LoVo (cell line): ENCODE data around the gene KIAA0930.

ENCODE experiments used
- DNase-seq: peaks from one replicate; pipeline ENCODE4 v3.0.0-alpha.2; 2016; ENCODE audit warnings: low spot score

The KIAA0930 gene

DNA sequence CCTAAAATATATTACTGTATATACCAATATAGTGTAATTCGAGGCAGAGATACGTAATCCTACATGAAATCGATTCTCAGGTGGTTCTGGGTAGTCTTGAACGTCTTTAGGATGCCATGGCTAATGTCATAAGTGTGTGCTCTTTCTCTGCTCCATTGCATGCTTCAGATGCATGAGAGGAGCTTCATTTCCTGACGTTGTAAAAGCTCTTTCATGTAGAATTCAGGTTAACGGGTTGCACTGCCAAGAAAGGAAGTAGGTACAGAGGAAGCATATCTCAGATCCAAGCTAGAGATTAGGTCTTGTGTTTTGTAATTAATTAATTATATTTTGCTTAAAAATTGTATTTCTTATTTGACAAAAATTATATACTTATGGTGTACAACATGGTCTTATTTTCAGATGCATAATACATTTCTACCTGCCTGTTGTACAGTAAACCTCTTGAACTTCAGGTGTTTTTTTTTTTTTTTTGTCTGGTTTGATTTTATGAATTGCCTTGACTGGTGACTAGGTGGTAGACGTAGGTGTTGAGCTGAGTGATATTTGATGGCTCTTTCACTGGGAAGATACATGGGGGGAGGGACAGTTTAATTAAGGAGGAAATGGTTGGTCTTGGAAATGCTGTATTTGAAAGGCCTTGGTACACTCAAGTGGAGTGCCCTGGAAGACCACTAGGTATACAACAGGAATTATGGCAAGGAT is 67.7 kb downstream of the KIAA0930 start:
- no peak for DNase-seq

DNA sequence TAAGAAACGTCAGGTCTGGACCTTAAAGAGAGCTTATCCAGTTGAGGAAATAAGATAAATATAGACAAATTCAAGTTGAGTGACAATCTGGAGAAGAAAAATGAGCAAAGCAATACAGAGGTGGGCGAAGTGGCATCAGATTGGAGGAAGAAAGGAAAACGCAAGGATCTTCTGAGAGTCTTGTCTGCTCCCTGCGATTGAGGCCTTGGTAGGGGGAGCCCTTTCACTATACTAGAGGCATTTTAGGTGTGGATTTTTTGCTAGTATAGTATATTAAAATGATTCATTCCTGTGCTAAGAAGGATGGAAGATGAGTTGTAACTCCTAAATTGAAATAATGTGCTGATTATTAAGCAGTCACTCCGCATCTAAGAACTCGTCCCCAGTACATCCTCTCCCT is 68.9 kb downstream of the KIAA0930 start:
- DNase-seq, result no peak

DNA sequence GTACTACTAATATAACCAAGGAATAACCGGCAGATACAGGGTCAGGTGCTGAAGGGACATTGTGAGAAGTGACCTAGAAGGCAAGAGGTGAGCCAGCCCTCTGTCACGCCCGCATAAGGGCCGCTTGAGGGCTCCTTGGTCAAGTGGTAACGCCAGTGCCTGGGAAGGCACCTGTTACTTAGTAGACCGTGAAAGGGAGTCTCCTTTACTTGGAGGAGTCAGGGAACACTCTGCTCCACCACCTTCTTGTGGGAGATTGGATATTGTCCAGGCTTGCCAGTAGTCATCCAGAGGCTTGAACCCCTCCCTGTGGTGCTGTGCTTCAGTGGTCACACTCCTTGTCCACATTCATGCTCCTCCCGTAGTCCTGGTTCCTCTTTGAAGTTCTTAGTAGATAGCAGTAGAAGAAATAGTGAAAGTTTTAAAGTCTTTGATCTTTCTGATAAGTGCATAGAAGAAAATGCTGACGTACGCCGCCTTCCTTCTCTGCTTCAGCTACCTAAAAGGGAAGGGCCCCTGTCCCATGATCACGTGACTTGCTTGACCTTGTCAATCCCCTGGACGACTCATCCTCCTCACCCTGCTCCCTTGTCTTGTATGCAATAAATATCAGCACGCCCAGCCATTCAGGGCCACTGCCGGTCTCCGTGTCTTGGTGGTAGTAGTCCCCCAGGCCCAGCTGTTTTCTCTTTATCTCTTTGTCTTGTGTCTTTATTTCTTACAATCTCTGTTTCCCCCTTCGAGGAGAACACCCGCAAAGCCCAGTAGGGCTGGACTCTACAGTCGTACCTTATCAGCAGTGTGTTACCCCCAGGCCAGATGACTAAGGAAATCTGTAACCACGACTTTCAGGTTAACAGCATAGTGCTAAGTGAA is 70.9 kb downstream of the KIAA0930 start:
- no peak for DNase-seq

DNA sequence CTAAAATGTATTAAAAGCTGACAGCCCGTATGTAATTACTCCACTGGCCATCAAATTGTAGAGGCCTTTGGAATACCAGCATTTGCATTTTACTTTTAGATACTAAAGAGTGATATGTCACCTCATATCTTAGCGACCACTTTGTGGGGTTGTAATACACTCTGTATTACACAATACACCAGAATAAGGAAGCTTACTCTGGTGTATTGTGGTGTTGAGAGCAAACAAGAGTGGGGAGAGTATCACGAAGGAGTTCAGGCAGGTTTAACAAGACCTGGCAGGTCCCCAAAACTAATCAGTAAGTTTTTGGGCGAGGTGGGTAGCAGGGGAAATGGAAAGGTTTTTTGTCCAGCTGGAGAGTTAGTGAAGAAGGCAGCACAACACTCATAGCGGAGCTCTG is 73.8 kb downstream of the KIAA0930 start:
- no peak for DNase-seq

DNA sequence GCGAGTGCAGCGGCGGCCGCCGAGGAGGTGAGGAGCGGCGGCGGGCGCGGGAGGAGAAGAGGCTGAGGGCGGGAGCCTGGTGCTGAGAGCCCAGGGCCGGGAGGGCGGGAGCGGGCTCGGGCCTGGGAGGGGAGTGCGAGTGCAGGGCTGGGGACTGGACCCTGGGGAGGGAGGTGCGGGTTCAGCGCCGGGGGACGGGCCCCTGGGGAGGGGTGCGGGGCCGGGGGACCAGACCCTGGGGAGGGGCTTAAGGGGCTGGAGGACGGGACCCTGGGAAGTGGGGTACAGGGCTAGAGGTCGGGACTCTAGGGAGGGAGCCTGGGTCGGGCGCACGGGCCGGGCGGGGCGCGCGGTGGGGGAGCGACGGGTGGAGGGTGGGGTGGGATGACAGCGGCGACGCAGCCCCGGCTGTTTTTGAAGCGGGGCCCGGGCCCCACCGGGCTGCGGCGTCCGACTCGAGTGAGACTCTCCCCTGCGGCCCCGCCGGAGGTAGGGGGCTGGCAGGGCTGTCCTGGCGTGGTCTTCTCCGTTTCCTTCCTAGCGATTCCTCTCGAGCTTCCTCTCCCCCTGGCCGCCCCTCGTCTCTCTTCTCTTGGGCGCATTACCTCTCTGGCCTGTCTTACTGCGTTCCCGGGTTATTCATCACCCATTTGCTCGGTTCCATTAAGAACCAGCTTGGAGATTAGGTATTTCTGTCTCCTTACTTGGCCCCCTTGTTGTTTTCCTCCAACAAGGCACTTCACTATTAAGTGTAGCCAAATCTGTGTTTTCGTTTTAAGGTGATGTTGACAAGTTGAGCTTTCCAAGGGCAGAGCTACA is 76.2 kb downstream of the KIAA0930 start:
- DNase-seq, result no peak

DNA sequence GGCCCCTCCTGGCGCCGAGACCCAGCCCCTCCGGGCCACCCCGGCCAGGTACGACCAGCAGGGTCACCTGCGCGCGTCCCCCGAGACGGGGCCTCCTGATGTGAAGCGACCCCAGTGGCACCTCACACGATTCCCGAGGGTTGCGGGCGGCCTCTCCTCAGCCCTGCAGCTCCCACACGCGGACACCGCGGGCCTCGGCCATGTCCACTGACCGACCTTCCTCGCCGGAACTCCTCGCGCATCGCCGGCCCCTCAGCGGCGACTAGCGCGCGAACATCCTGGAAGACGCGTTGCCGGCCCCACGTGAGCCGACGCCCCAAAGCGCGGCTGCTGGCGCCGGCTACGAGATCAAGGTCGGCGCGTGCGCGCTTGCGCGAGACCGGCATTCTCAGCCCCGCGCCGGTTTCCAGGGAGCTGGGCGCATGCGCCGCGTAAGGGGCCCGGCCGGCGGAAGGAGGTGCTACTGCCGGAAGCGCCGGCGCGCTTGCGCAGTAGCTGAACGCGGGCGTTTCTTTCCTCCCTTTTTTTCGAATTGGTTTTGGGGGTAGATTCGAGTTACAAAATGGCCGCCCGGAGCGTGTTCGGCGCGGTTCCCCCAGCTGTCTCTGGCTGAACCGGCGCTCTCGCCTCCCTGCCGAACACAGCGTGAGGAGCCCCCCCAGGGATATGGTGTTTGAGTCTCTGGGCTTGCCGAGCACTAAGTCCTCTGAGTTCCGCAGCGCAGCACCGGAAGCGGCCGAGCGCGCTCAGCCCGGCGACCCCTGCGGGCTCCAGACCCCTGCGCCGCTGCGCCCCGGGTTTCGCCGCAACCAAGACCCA is 77.0 kb downstream of the KIAA0930 start, which contains the start of gene NUP50:
NUP50 (plus strand) TSS at position 475 of the 819 bp plus-strand sequence. CDS start 4,253 bp downstream, outside the sequence.
- peak; percentile 99 for DNase-seq

DNA sequence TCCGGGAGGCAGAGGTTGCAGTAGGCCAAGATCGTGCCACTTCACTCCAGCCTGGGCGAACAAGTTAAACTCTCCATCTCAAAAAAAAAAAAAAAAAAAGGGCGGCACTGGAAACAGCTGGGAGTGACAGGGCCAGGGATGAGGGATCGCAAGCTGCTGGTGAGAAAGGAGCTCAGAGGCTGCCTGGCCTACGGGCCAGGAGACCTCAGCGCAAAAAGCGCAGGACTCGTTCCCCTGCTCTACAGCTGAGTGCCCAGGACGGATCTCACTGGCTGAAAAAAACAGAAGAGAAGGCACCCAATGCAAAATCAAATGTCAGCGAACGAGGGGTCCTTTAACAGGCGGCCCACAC is 77.6 kb downstream of the KIAA0930 start:
- DNase-seq, result peak; percentile 31

DNA sequence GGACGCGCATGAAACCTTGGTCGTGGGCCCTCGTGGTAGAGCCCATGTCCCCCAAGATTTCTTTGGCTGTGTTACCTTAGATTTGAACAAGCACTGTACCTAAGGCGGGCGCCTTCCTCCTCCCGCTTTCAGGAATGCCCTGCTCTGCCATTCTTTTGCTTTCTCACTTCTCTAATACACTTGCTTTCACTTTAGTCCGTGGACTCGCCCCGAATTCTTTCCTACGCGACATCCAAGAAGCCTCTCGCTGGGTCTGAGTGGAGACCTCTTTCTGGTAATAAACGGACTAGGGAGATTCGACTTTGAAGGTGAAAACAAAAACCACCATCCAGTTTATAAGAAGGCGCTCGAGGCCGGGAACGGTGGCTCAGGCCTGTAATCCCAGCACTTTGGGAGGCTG is 78.2 kb downstream of the KIAA0930 start:
- DNase-seq, result peak; percentile 21

DNA sequence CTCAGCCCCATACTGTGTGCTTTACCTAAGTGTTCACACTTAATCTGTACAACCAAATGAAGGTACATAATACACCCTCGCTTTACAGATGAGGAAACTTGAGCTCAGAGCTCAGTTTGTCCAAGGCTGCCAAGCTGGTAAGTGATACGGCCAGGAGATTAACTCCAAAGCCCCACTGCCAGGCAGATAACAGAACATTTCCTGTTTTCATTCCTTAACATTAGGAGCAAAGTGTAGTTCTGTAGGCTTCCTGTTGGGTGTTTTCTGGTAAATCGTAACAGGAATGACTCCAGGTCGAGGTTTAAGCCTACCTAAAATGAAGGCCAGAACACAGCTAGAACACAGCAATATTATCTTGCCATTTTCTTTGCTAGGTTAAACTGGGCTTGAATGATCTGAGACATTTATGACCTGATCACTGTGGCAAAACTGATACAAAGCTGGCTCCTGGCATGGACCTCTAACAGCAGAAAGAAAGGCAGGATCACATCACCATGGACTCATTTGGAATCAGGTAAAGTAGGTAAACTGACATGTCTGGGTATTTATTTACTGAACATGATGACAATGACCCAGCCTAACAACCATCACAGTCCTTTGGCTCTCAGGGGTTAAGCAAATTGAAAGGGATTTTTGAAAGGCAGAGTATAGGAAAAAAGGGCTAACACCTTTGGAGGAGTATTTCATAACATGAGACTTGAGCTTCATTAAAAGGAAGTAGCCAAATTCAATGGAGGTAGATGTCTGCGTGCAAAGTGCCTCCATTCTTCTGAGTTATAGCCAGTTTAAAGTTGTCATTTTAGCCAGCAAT is 80.8 kb downstream of the KIAA0930 start:
- DNase-seq, result peak; percentile 61

DNA sequence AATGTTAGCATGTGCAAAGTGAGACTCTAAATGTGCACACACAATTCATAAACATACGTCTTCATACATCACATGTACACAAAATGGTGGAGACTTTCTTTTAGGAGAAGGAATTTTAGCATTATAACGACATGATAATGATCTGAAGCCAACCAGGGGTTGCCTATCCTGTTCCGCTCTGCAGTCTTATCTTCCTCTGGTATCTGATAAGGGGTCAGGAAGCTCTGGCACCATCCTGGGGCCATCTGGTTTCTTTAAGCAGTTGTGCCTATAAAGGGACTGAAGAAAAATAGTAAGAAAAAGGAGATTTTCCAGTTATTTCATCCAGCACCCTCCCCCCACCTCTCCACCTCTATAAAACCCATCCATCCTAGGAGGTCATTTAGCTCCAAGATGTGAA is 82.8 kb downstream of the KIAA0930 start:
- no peak for DNase-seq

DNA sequence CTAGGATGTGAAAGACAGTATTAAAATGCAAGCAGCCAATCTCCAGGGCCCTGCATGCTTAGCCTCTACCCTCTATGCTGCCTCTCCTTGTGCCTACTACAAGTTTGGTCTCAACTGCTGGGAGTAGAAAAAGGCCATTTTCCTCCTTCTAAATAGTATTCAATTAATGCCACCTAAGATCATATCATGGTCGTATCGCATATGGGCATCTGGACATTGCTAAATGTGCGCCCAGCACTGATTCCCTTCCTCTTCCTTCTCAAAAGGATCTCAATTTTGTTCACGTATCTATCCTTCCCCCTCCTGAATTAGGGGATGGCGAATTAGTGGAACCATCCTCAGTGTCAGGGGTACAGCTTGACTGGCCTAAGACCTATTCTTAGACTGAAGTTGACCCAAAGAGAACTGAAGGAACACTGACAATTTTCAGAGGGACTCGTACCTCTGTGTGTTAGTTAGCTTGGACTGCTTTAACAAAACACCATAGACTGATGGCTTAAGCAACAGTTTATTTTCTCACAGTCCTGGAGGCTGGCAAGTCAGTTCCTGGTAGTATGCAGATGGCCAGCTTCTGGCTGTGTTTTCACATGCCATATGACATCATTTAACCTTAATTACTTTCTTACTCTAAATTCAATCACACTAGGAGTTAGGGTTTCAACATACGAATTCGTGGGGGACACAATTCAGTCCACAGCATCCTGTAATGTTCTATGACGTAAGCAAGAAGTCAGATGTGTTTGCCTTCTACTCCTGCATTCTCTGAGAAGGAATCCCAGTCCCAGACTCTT is 85.4 kb downstream of the KIAA0930 start:
- DNase-seq, result no peak

DNA sequence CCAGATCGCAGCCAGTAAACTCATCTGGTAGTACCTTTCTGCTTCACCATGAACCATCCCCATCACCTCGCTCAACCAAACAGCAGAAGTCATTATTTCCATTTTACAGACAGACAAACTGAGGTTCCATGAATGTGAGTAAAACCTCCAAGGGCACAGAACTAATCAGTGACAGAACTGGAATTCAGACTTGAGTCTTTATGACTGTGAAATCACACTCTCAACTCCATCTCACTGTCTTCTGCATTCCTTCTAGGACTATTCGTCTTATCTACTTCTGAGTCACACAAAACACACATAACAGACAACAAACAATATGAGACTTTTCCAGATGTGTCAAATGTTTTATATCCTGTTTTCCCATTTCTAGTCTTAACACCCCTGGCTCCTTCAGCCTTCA is 86.3 kb downstream of the KIAA0930 start:
- DNase-seq, result peak; percentile 37

DNA sequence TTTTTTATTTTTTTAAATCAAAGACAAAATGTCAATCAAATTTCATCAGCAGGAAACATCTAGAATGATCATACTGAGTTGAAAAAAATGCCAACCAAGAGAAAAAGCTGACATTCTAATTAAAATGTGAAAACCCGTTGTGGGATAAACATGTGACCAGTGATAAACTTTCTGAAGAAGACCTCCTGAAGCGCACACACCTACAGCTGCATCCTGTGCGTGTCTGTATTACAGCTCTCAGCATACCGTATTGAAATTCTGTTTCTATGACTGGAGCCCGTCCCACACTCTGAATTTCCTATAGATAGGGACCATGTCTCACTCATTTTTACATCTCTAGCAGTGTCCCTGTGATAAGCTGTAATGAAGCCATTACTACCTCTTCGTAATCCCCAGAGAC is 89.2 kb downstream of the KIAA0930 start:
- DNase-seq, result no peak

DNA sequence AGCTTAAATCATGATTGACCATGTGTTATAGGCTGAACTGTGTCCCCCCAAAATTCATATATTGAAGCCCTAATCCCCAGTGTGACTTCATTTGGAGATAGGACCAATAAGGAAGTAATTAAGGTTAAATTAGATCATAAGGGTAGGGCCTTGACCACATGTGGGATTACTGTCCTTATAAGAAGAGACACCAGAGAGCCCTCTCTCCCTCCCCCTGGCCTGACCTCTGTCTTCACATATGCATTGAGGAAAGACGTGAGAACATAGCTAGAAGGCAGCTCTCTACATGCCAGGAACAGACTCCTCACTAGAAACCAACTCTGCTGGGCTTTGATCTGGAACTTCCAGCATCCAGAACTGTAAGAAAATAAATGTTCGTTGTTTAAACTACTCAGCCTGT is 90.6 kb downstream of the KIAA0930 start:
- DNase-seq, result no peak

DNA sequence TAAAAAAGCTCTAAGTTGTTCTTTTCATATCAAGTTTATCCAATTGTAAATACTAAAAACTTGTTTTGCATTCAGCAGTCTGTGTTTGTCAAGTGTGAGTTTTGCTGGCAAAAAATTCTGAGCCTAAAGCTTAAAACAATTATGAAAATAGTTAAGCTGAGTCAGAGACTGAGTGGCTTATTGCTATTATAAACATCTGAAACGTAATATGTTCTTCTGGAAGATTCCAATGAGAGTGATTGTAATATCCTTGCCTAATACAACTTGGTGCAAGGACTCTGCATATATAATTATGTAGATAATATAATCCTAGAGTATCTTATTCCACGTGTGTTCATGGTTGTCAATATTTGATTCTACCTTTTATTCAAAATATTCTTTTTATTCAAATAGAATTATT is 91.0 kb downstream of the KIAA0930 start:
- DNase-seq, result no peak

DNA sequence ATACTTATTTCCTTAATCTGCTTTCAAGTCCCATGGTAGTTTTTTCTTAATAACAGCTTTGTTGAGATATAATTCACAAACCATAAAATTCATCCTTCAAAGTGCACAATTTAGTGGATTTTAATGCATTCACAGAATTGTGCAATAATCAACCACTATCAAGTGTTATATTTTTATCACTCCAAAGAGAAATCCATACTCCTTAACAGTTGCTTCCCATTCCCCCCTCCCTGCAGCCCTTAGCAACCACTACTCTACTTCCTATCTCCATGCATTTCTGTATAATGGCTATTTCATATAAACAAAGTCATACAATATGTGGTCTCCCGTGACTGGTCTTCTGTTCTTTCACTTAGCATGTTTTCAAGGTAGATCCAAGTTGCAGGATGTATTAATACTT is 95.8 kb downstream of the KIAA0930 start:
- DNase-seq, result no peak

DNA sequence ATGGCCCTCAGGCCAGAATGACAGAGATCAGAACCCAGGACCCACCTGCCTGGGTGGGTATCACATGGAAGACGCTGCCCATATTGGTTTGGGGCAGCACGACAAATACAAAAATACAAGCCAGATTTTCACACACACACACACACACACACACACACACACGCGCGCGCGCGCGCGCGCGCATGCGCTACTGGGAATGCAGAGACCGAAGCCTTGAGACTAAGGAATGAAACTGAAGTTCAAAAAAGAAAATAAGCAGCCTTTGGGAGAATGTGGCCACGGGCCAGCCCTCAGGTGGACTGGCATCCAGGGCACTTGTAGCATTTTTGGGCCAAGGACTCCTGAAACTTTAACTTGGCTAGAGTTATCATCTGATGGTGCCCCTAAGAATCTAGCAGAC is 98.3 kb downstream of the KIAA0930 start:
- no peak for DNase-seq
